HEK293T (cell line): ENCODE results near the gene UFC1.

Source experiments
- ELF4 ChIP-seq: fragments of 450-650 bp; IDR thresholded peaks from 2 replicates; pipeline ENCODE4 v1.6.1; 2017; ENCODE audit warnings: antibody characterized with exemption
- FOXA1 ChIP-seq: fragments of 450-650 bp; IDR thresholded peaks from 2 replicates; pipeline ENCODE4 v1.6.1; 2016; ENCODE audit warnings: mild to moderate bottlenecking
- HDGF ChIP-seq: fragments of 450-650 bp; IDR thresholded peaks from 2 replicates; pipeline ENCODE4 v1.6.1; 2017; ENCODE audit warnings: antibody characterized with exemption, borderline replicate concordance
- SUZ12 ChIP-seq: fragments of 450-650 bp; IDR thresholded peaks from 2 replicates; pipeline ENCODE4 v1.6.1; 2016; ENCODE audit warnings: mild to moderate bottlenecking
- TARDBP ChIP-seq: fragments of 450-650 bp; IDR thresholded peaks from 2 replicates; pipeline ENCODE4 v1.6.1; 2016

DNA sequence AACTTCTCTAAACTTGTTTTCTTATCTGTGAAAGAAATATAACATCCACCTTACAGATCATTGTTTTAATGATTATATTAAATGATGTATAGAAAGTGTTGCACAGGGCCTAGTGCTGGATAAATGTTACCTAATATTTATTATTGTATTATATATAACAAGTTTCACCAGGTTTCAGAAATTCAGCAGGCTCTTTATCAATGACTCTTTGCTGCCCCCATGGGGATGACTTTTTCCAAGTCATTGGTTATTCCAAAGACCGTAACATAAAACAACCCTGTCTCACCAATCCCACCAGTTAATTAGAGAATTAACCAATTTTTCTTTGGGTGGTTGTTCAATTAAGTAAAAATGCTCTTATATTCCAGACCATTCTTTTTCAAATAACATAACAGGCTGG lies 14.0 kb upstream of the UFC1 start:
- TF ChIP-seq FOXA1 = no peak
- TF ChIP-seq SUZ12 = no peak
- TF ChIP-seq ELF4 = no peak
- TF ChIP-seq TARDBP = no peak
- no peak for TF ChIP-seq HDGF
